Retinal pigment epithelial cell (primary cell): ENCODE data around the gene CENPA.

Experiments
- DNase-seq: peaks from one replicate; pipeline ENCODE4 v3.0.0-alpha.2; 2010; ENCODE audit warnings: low read depth
- H3K4me3 ChIP-seq: 2 replicates; pipeline ENCODE4 v1.5.1; 2011; ENCODE audit warnings: mild to moderate bottlenecking, low read length, control low read depth, moderate library complexity
- TF ChIP-seq, protein P1 (sequence below): conservative IDR thresholded peaks from 2 replicates; pipeline ENCODE4 v1.5.1; 2011; ENCODE audit warnings: low read depth, low read length, control low read depth, inconsistent platforms

CENPA gene

DNA sequence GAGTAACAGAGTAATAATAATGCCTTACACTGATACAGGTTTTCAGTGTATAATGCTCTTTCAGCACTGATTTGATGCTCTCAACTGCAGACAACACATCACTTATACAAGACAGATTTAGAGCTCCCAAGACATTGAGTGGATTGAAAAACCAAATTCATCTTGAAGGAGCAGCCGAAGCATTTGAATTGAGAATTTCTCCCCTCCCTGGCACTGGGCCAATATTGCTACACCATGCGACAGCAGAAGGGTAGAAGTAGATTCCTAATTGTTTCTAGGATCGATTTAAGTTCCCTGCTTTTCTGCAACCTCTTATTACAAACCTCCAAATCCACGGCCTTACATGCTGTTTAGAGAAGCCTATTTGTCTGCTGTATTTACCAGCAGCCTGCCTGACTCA, 15.5 kb downstream of the CENPA start:
- H3K4me3 ChIP-seq, result no peak overlapping the region
- no peak for DNase-seq
- TF ChIP-seq, protein P1, sequence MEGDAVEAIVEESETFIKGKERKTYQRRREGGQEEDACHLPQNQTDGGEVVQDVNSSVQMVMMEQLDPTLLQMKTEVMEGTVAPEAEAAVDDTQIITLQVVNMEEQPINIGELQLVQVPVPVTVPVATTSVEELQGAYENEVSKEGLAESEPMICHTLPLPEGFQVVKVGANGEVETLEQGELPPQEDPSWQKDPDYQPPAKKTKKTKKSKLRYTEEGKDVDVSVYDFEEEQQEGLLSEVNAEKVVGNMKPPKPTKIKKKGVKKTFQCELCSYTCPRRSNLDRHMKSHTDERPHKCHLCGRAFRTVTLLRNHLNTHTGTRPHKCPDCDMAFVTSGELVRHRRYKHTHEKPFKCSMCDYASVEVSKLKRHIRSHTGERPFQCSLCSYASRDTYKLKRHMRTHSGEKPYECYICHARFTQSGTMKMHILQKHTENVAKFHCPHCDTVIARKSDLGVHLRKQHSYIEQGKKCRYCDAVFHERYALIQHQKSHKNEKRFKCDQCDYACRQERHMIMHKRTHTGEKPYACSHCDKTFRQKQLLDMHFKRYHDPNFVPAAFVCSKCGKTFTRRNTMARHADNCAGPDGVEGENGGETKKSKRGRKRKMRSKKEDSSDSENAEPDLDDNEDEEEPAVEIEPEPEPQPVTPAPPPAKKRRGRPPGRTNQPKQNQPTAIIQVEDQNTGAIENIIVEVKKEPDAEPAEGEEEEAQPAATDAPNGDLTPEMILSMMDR, result no peak

DNA sequence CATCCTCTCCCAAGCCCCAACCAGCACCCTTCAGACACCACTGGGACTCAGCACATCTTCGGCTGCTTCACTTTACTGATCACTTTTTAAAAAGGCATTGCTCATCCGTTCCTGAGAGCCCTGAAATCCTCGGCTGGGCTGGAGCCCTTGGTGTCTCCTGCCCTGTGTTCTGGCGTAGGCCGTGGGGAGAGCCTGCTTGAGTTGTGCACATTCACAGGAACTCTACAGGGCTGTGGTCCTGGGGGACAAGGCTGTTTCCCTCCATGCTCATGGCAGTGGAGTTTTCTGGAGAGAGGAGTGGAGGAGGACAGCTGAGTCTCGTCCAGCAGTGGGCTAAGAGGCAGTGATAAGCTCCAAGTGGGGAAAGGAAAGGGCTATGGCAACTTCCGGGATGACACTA, 15.9 kb downstream of the CENPA start:
- H3K4me3 ChIP-seq, result no peak overlapping the region
- TF ChIP-seq, protein P1, result no peak
- DNase-seq, result no peak

DNA sequence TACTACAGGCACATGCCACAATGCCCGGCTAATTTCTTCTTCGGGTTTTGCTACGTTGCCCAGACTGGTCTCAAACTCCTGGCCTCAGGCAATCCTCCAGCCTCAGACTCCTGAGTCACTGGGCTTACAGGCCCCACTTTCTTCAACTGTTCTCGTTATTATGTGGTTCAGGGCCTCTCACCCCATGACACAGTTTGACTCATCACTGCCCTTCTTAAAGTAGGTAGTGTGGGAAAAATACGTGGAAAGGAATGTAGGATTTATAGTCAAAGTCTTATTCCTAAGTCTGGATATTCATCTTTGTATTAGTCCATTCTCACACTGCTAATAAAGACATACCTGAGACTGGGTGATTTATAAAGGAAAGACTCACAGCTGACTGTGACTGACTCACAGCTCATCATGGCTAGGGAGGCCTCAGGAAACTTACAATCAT, 19.4 kb downstream of the CENPA start:
- TF ChIP-seq, protein P1, result no peak
- no peak overlapping the region for H3K4me3 ChIP-seq
- DNase-seq, result peak; percentile 63

DNA sequence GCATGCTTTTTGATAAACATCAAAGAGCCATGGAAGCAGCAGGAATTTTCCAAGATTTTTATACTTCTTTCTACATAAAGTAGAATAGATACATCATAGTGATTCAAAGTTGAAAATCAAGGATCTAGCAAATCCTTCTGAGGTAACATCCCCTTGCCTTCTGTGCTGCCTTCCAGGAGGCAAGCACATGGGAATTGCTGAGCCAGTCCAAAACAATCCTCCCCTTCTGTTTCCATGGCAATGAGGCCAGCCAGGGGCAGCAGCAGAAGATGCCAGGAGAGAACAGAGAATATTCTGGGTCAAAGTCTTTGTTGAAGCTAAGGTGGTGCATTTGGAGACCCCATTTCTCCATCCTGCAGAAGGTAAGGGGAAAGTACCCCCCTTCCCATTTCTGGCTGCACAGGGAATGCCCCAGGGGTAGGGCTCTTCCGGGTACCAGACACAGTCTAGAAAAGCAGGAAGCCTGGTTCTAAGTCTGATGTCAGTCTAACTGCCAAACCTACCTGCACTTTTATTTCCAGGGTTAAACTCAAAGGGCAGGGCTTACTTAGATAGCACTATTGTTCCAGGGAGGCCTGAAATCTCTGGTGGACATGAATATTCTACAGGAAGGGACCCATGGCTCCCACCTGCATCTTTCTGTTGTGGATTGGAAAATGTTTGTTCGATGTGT, 22.1 kb downstream of the CENPA start:
- TF ChIP-seq, protein P1, result no peak
- no peak for DNase-seq
- no peak overlapping the region for H3K4me3 ChIP-seq

DNA sequence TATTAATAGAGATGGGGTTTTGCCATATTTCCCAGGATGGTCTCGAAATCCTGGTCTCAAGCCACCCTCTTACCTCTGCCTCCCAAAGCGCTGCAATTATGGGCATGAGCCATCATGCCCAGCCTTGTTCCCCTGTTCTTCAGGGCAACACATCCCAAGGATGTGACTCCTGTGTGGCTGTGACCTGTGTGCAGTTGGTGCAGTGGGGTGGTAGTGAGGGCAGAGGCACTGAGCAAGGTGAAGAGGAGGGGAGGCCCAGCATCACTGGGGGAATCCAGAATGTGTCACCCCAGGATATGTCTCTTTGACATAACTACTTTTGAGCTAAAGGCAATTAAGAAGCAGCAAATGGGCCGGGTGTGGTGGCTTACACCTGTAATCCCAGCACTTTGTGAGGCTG, 23.4 kb downstream of the CENPA start:
- TF ChIP-seq, protein P1, result no peak
- no peak overlapping the region for H3K4me3 ChIP-seq
- DNase-seq, result no peak

DNA sequence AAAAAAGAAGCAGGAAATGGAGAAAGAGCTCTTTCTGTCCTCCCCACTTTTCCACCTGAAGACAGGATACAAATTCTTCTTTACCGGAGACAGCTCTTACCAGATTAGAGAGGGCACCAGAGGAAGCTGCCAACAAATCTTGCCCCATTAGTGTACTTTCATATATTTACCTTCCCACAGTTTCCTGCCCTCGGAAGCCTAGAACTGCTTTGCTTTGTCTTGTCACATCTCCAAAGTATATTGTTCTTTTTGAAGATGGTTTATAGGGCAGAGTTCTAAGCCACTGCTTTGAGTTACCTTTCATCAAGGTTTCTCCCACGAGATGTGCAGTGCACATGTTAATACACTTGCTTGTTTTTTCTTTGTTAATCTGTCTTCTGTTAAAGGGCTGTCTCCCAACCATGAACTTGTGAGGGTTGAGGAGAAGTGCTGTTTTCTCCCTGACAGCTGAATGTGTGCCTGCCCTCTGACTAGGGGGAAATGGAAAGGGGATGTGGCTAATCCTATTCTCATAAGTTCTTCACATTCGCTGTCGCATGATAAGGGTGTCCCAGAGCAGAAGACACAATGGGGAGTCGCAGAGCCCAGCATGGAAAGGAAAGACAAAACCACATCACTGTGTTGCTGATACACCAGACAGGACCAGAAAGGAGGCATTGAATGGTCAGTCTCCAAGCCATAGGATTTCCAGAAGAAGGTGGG, 24.2 kb downstream of the CENPA start:
- TF ChIP-seq, protein P1, result no peak
- H3K4me3 ChIP-seq, result no peak overlapping the region
- no peak for DNase-seq

DNA sequence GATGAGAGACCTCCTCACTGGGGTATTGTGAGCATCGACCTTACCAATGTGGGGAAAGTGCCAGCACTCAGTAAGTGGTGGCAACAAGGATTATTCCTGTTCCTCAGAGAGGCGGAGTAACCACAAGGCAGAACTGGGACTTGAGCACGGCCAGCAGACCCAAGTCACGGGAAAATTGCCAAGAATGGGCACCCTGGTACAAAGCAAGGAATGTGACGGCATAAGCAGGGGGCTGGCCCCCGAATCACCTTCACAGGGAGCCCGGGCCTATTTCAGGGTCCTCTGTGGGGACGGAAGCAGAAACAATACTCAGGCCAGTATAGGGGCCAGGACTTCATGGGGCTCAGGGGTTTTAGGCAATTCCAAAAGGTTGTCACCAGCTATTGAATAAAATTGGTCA, 25.4 kb downstream of the CENPA start:
- H3K4me3 ChIP-seq, result no peak overlapping the region
- TF ChIP-seq, protein P1, result no peak
- no peak for DNase-seq
